ENCODE data around the gene PTPRN2. TPM values are rescaled to one million over a fixed set of nuclear protein-coding genes. Genes with fewer than 3 reads are reported as not detected.
"Not testable (repeated sequence)": the region's sequence is repeated elsewhere in the genome, so short reads cannot be mapped to it uniquely, and the experiment has no call there.

PTPRN2 gene
- total RNA-seq, 1 donor from 2014 or later = 2.4 TPM

- no peak for DNase-seq (ENCODE audit: low read depth in 2 of 2)
Observed at GRCh38 chr7:158444501-158445420, 142.9 kb downstream of the PTPRN2 start.

- no peak for DNase-seq (ENCODE audit: low read depth in 2 of 2)
Observed at GRCh38 chr7:158443688-158444483, 143.7 kb downstream of the PTPRN2 start.

DNA sequence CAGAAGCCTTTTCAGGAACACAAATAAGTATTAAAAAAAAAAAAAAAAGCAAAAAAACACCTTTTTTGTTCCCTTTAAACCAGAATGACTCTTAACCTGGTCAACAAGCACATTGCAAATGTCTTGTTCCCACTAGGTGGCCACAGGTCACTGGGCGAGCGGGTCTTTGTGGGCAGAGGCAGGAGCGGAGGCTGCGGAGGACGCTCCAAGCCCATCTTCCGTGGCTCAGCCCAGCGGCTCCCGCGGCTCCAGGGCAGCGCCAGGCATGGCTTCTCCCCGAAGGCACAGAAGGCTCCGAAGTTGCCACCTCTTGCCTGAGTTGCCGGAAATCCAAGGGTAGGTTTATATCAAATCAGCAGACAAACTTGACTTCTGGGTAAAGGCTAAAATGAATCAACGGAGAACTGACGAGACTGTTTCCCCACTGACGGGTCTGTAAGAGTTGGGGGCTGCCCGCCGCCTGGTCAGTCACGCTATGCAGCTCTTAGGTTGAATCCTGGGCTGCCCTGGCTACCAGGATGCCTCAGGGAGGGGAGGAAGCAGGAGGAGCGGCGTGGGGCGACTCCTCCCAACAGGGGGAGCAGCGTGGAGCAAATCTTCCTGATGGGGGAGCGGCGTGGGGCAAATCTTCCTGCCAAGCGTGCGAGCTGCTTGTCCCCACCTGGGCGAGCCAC, 144.5 kb downstream of the PTPRN2 start:
- DNase-seq (ENCODE audit: low read depth in 2 of 2) = no peak

- no peak for DNase-seq (ENCODE audit: low read depth in 2 of 2)
Observed at GRCh38 chr7:158442260-158442659, 145.4 kb downstream of the PTPRN2 start.

- no peak for DNase-seq (ENCODE audit: low read depth in 2 of 2)
Observed at GRCh38 chr7:158439035-158439434, 148.6 kb downstream of the PTPRN2 start.

- DNase-seq (ENCODE audit: low read depth in 2 of 2) = no peak
Observed at GRCh38 chr7:158432369-158433341, 155.0 kb downstream of the PTPRN2 start.

GRCh38 chr7:158431941-158432347, 155.7 kb downstream of the PTPRN2 start:
- DNase-seq (ENCODE audit: low read depth in 2 of 2) = no peak

DNA sequence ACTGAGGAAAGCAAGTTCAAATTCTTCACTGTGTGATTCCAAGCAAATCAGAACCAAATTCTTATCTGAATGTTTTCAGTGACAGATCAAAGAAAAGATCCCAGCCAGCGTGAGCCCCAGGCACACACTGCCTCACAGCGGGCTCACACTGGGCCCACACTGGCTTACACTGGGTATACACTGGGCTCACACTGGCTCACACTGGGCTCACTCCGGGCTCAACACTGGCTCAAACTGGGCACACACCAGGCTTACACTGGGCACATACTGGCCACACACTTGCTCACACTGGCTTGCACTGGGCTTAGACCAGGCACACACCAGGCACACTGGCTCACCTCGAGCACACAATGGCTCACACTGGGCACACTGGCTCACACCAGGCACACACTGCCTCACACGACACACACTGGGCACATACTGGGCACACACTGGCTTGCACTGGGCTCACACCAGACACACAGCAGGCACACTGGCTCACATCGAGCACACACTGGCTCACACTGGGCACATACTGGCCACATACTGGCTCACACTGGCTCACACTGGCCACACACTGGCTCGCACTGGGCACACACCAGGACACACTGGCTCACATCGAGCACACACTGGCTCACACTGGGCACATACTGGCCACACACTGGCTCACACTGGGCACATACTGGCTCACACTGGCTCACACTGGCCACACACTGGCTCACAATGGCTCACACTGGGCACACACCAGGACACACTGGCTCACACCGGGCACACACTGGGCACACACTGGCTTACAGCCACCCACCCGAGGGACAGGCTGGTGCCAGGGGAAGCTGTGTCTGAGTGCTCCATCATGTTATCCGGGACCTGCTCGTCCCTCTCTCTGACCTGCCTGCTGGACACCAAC, 156.3 kb downstream of the PTPRN2 start:
- DNase-seq (ENCODE audit: low read depth in 2 of 2) = no peak

DNA sequence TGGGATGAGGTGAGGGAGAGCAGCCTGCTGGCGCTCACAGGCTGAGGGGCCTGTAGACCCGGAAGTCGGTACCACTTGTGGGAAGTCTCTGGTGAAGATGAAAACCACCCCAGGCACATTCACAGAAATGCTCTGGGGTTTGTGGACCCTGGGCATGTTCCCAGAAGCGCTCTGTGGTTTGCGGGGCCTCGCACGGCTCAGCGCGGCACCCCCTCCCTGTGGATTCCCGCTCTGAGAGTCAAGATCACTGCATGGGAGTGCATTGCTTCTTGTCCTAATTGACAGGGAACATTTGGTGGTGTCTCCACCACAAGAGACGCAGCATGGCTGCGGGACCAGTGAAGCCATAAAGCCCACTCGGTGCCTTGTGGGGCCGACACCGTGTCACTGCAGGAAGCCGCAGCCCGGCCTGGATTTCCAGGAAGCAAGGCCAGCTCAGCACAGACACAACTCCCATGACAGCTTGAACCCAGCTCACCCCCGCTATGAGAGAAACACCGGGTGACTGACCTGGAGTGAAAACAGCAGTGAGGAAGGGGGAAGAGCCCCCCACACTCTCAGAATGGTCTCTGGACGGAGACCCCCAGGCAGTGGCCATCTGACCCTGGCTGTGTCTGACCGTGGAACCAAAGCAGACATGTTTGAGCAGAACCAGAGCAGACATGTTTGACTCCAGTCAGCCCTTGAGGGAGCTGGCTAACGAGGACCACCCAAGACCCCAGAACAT, 157.2 kb downstream of the PTPRN2 start:
- no peak for DNase-seq (ENCODE audit: low read depth in 2 of 2)

DNA sequence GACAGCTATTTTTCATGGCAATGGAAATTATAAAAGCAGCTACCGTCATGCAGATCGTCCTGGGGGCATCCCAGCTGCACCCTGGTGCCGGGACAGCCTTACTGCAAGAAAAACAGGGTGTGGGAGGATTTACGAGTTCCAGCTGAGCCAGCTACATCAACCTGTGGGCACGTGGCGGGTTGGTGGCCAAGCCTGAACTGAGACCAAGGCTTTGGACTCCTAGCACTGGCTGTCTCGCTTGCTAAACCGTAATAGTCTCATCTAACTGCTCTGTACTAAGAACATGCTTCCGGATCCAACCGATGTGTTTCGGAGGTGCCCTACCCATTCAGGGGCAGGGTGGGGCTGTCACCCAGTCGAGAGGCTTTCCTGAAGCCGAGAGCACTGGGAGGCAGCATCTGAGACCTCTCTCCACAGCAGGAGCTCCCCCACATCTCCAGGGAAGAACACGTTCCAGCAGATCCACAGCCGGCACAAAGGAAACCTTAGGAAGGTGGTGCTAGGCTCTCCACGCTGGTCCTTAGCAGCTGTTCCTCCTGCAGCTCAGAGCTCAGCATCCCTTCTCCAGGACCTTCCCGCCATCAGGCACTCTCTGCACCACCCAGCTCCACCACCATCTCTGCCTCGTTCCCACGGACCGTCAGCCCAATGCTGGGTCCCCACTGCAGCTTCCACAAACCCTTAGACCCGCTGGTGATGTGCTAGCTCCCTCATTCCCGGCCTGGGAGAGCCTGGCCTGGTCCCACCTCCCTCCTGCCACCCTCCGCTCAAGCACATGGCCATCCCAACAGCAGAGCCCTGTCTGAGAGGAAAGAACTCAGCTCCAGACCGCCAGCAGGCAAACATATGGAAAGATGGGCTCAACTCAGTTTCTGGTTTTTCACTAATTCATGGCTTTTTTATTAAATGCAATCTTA, 158.5 kb downstream of the PTPRN2 start:
- DNase-seq (ENCODE audit: low read depth in 2 of 2) = no peak

GRCh38 chr7:158428131-158428836, 159.3 kb downstream of the PTPRN2 start:
- no peak for DNase-seq (ENCODE audit: low read depth in 2 of 2)

- DNase-seq (ENCODE audit: low read depth in 2 of 2) = not testable (repeated sequence)
Observed at GRCh38 chr7:158425676-158426075, 161.9 kb downstream of the PTPRN2 start.

GRCh38 chr7:158424531-158424930, 163.1 kb downstream of the PTPRN2 start:
- DNase-seq (ENCODE audit: low read depth in 2 of 2) = no peak

- no peak for DNase-seq (ENCODE audit: low read depth in 2 of 2)
Observed at GRCh38 chr7:158424011-158424410, 163.6 kb downstream of the PTPRN2 start.

DNA sequence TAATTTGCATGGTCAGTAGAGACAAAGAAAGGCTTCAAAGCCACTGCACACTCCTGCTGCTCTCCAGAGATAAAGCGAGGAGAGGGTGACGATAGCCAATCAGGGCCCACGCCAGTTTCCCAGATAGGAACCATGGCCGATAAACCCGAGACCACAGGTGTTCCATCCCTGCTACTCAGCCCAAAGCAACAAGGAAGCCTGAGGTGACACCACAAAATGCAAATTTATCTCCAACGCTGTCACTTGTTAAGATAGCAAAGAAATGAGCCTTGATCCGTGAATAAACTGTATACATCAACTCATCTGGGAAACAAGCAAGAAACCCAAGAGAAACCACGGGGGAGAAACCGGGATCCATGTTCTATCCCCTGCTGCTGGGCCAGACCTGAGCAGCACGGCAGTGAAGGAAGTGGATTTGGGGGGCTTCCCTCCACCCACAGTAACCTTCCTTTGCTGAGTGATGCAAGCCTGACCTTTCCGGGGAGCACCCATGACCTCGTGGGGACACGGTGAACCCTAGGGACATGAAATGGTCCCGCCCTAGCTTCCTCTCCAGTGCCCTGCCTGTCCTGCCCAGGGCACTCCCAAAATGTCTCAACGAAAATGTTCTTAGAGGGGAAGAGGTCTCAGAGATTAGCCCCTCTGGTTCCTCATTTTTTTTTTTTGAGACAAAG, 164.6 kb downstream of the PTPRN2 start:
- no peak for DNase-seq (ENCODE audit: low read depth in 2 of 2)

DNA sequence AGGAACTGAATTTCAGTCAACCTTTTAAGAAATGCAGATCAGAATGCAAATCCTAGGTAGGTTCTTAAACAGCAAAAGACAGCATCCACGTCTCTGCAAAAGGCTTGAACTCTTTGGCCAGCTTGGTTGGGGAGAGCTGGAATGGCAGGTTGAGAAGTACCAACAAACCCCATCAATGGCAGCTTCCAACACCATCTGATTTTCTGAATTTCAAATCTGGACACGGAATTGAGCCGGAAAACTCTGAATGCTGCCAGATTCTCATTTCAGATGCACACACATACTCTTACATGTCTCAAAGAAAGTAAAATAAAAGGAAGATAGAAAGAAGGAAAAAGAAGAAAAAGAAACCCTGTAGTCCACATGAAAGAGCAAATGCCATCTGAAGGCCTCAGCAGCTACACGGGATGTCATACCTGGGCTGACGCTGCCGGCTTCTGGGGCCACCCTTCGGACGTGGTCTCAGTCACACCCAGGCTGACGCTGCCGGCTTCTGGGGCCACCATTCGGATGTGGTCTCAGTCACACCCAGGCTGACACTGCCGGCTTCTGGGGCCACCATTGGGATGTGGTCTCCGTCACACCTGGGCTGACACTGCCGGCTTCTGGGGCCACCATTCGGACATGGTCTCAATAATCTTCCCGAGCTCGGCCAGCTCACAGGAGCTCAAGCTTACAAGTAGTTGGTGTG, 165.3 kb downstream of the PTPRN2 start:
- DNase-seq (ENCODE audit: low read depth in 2 of 2) = no peak
